Gastrocnemius medialis (tissue), 4 donors: Measurements from ENCODE around the gene TRPC5OS.

Experiments
- CTCF ChIP-seq, 5 experiments: fragments of 450-650 bp in 3 of 5; fragments of 200-600 bp in 2 of 5; sonication (generic) in 2 of 5; IDR thresholded peaks in 4 of 5; conservative IDR thresholded peaks in 1 of 5; 1 replicate in 4 of 5; 2 replicates in 1 of 5; pipeline ENCODE4 v1.5.1; 2016 to 2019; ENCODE audit warnings: antibody characterized with exemption in 5 of 5, mild to moderate bottlenecking in 3 of 5, moderate library complexity in 3 of 5
- POLR2A ChIP-seq, 2 donors: fragments of 450-650 bp; IDR thresholded peaks; one replicate each; pipeline ENCODE4 v1.6.1; 2017; ENCODE audit warnings: antibody characterized with exemption in 2 of 2, mild to moderate bottlenecking in 2 of 2, moderate library complexity in 2 of 2

- TF ChIP-seq POLR2A (IDR thresholded peaks at IDR 0.05) (no peak), CTCF (IDR thresholded peaks at IDR 0.05 in 4 of 5, conservative IDR thresholded peaks at IDR 0.05 in 1 of 5) (no peak)
These were observed 7.0 kb upstream of the TRPC5OS start for GRCh38 chrX:111868726-111869638.
